Activated T-cell treated with anti-CD3 and anti-CD28 coated beads, Interleukin-2, amount 50 U/mL, for 24 hours (primary cell): ENCODE data around the gene MAPKAPK2.

Experiments used
- DNase-seq: peaks from one replicate; pipeline ENCODE4 v3.0.0-alpha.2; 2020
- H3K27ac Mint-ChIP-seq: 2 replicates; pipeline ENCODE4 v1.8.0; 2020; ENCODE audit warnings: mild to moderate bottlenecking, mixed read lengths
- H3K27me3 Mint-ChIP-seq: 2 replicates; pipeline ENCODE4 v1.8.0; 2020; ENCODE audit warnings: mixed read lengths
- H3K36me3 Mint-ChIP-seq: 2 replicates; pipeline ENCODE4 v1.8.0; 2020; ENCODE audit warnings: low read depth, mixed read lengths
- H3K4me1 Mint-ChIP-seq: 2 replicates; pipeline ENCODE4 v1.8.0; 2020; ENCODE audit warnings: low read depth, mixed read lengths
- H3K4me3 Mint-ChIP-seq: 2 replicates; pipeline ENCODE4 v1.8.0; 2020; ENCODE audit warnings: mild to moderate bottlenecking, moderate library complexity, mixed read lengths
- H3K9me3 Mint-ChIP-seq: 2 replicates; pipeline ENCODE4 v1.8.0; 2020; ENCODE audit warnings: mixed read lengths

Gene MAPKAPK2

GRCh38 chr1:206668351-206668750 is 16.4 kb upstream of the MAPKAPK2 start:
- Mint-ChIP-seq H3K4me1 (peaks cover 17% of the 10 kb centered on the region), H3K27me3 (no peaks in the 10 kb centered on the region), H3K36me3 (no peaks in the 10 kb centered on the region), H3K4me3 (no peak overlapping the region), H3K9me3 (no peaks in the 10 kb centered on the region), H3K27ac (no peak overlapping the region)
- no peak for DNase-seq

- H3K4me3 Mint-ChIP-seq: no peak overlapping the region
Measured at GRCh38 chr1:206668874-206669410, 15.8 kb upstream of the MAPKAPK2 start.

GRCh38 chr1:206672011-206672688 is 12.6 kb upstream of the MAPKAPK2 start:
- Mint-ChIP-seq H3K4me3 (no peak overlapping the region), H3K4me1 (peaks cover 9% of the 10 kb centered on the region), H3K9me3 (no peaks in the 10 kb centered on the region), H3K27ac (no peak overlapping the region), H3K27me3 (no peaks in the 10 kb centered on the region), H3K36me3 (no peaks in the 10 kb centered on the region)
- DNase-seq: no peak

More at GRCh38 chr1:206668874-206669410, 15.8 kb upstream of the MAPKAPK2 start:
- H3K36me3 Mint-ChIP-seq: no peaks in the 10 kb centered on the region
- H3K4me1 Mint-ChIP-seq: peaks cover 12% of the 10 kb centered on the region
- H3K27me3 Mint-ChIP-seq: no peaks in the 10 kb centered on the region
- no peaks in the 10 kb centered on the region for H3K9me3 Mint-ChIP-seq
- no peak overlapping the region for H3K27ac Mint-ChIP-seq
- no peak for DNase-seq

- peak; percentile 2 for DNase-seq
- Mint-ChIP-seq H3K4me1 (peaks cover 6% of the 10 kb centered on the region), H3K36me3 (no peaks in the 10 kb centered on the region), H3K27me3 (no peaks in the 10 kb centered on the region), H3K4me3 (no peak overlapping the region), H3K27ac (no peak overlapping the region), H3K9me3 (no peaks in the 10 kb centered on the region)
Measured at GRCh38 chr1:206672844-206673758, 11.6 kb upstream of the MAPKAPK2 start.

GRCh38 chr1:206674236-206674635 is 10.5 kb upstream of the MAPKAPK2 start:
- H3K4me3 Mint-ChIP-seq: no peak overlapping the region
- H3K9me3 Mint-ChIP-seq: no peaks in the 10 kb centered on the region
- H3K27ac Mint-ChIP-seq: no peak overlapping the region
- no peaks in the 10 kb centered on the region for H3K27me3 Mint-ChIP-seq
- DNase-seq: no peak
- no peaks in the 10 kb centered on the region for H3K36me3 Mint-ChIP-seq
- peaks cover 9% of the 10 kb centered on the region for H3K4me1 Mint-ChIP-seq

GRCh38 chr1:206674745-206675175 is 9.9 kb upstream of the MAPKAPK2 start:
- no peak overlapping the region for H3K27ac Mint-ChIP-seq
- no peaks in the 10 kb centered on the region for H3K9me3 Mint-ChIP-seq
- DNase-seq: peak; percentile 3
- no peaks in the 10 kb centered on the region for H3K27me3 Mint-ChIP-seq
- no peak overlapping the region for H3K4me3 Mint-ChIP-seq
- H3K36me3 Mint-ChIP-seq: no peaks in the 10 kb centered on the region
- peaks cover 13% of the 10 kb centered on the region for H3K4me1 Mint-ChIP-seq

- H3K27me3 Mint-ChIP-seq: no peaks in the 10 kb centered on the region
- no peak overlapping the region for H3K4me3 Mint-ChIP-seq
- H3K27ac Mint-ChIP-seq: no peak overlapping the region
- H3K4me1 Mint-ChIP-seq: peaks cover 30% of the 10 kb centered on the region
- H3K9me3 Mint-ChIP-seq: no peaks in the 10 kb centered on the region
- no peaks in the 10 kb centered on the region for H3K36me3 Mint-ChIP-seq
- DNase-seq: no peak
Measured at GRCh38 chr1:206676499-206676898, 8.2 kb upstream of the MAPKAPK2 start.

GRCh38 chr1:206678490-206678889 is 6.2 kb upstream of the MAPKAPK2 start:
- Mint-ChIP-seq H3K36me3 (no peaks in the 10 kb centered on the region), H3K9me3 (no peaks in the 10 kb centered on the region), H3K27ac (no peak overlapping the region), H3K4me3 (no peak overlapping the region), H3K4me1 (peaks cover 45% of the 10 kb centered on the region), H3K27me3 (no peaks in the 10 kb centered on the region)
- DNase-seq: peak; percentile 30

GRCh38 chr1:206679738-206680211 is 4.9 kb upstream of the MAPKAPK2 start:
- no peaks in the 10 kb centered on the region for H3K9me3 Mint-ChIP-seq
- no peaks in the 10 kb centered on the region for H3K36me3 Mint-ChIP-seq
- peak overlapping the region; percentile 13 for H3K4me3 Mint-ChIP-seq
- peaks cover 2% of the 10 kb centered on the region for H3K27me3 Mint-ChIP-seq
- peak overlapping the region; percentile 56 for H3K27ac Mint-ChIP-seq
- peak; percentile 31 for DNase-seq
- peaks cover 53% of the 10 kb centered on the region for H3K4me1 Mint-ChIP-seq

- H3K36me3 Mint-ChIP-seq: peaks cover 1% of the 10 kb centered on the region
- DNase-seq: peak; percentile 20
Measured at GRCh38 chr1:206680279-206680678, 4.4 kb upstream of the MAPKAPK2 start.

GRCh38 chr1:206681359-206681758 is 3.3 kb upstream of the MAPKAPK2 start:
- no peaks in the 10 kb centered on the region for H3K9me3 Mint-ChIP-seq
- H3K36me3 Mint-ChIP-seq: peaks cover 7% of the 10 kb centered on the region
- peak overlapping the region; percentile 75 for H3K27ac Mint-ChIP-seq
- H3K27me3 Mint-ChIP-seq: peaks cover 2% of the 10 kb centered on the region
- peaks cover 56% of the 10 kb centered on the region for H3K4me1 Mint-ChIP-seq
- no peak overlapping the region for H3K4me3 Mint-ChIP-seq
- DNase-seq: no peak

More at GRCh38 chr1:206680279-206680678, 4.4 kb upstream of the MAPKAPK2 start:
- Mint-ChIP-seq H3K4me1 (peaks cover 53% of the 10 kb centered on the region), H3K4me3 (peak overlapping the region; percentile 13), H3K27ac (peak overlapping the region; percentile 56), H3K27me3 (peaks cover 2% of the 10 kb centered on the region), H3K9me3 (no peaks in the 10 kb centered on the region)

GRCh38 chr1:206682111-206682510 is 2.6 kb upstream of the MAPKAPK2 start:
- peaks cover 63% of the 10 kb centered on the region for H3K4me1 Mint-ChIP-seq
- H3K36me3 Mint-ChIP-seq: peaks cover 11% of the 10 kb centered on the region
- no peak overlapping the region for H3K27ac Mint-ChIP-seq
- no peaks in the 10 kb centered on the region for H3K9me3 Mint-ChIP-seq
- H3K27me3 Mint-ChIP-seq: peaks cover 2% of the 10 kb centered on the region
- DNase-seq: no peak
- no peak overlapping the region for H3K4me3 Mint-ChIP-seq

GRCh38 chr1:206683313-206683712 is 1.4 kb upstream of the MAPKAPK2 start:
- Mint-ChIP-seq H3K4me3 (no peak overlapping the region), H3K4me1 (peaks cover 75% of the 10 kb centered on the region), H3K27ac (no peak overlapping the region), H3K9me3 (no peaks in the 10 kb centered on the region), H3K36me3 (peaks cover 13% of the 10 kb centered on the region), H3K27me3 (peaks cover 2% of the 10 kb centered on the region)
- DNase-seq: no peak

GRCh38 chr1:206684003-206684402 is 702 bp upstream of the MAPKAPK2 start:
- no peaks in the 10 kb centered on the region for H3K9me3 Mint-ChIP-seq
- H3K27me3 Mint-ChIP-seq: peaks cover 2% of the 10 kb centered on the region
- peaks cover 73% of the 10 kb centered on the region for H3K4me1 Mint-ChIP-seq
- H3K4me3 Mint-ChIP-seq: peak overlapping the region; percentile 78
- no peak for DNase-seq
- no peak overlapping the region for H3K27ac Mint-ChIP-seq
- H3K36me3 Mint-ChIP-seq: peaks cover 16% of the 10 kb centered on the region
